ENCODE measurements around the gene RGSL1.

Gene RGSL1

DNA sequence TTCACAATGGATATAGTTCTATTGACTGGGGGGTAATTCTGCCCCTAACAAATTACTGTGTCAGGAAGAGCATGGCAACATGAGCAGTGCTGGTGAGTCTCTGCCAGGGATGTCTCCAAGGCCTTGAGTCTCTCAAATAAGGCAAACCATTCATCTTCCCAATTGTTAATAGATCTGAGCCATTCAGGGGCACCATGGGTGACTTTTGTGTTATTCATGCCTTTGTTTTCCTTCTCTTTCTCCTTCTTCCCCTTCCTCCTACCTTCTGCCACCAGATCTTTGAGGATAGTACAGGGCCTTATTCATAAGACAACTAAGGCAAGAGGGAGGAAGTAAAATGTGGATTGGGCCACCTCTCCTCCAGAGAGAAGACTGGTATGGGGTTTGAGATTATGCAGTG, at the start of gene RGSL1:
RGSL1 (plus strand) TSS at position 60 of the 400 bp plus-strand sequence; CDS start at position 80, 20 bp downstream.
- DNase-seq: no peak

GRCh38 chr1:182400567-182400966, 49.4 kb upstream of the RGSL1 start, which contains the start of gene TEDDM1:
Gene TEDDM1, minus strand, starts transcription at chr1:182400667. Its CDS starts 182 bp downstream, at chr1:182400485.
- DNase-seq: no peak

- no peak for DNase-seq
These were observed 45.2 kb upstream of the RGSL1 start for GRCh38 chr1:182404781-182405180.

- no peak for DNase-seq
These were observed 44.4 kb upstream of the RGSL1 start for GRCh38 chr1:182405578-182405977.

GRCh38 chr1:182406012-182406411, 43.9 kb upstream of the RGSL1 start:
- DNase-seq: no peak

DNA sequence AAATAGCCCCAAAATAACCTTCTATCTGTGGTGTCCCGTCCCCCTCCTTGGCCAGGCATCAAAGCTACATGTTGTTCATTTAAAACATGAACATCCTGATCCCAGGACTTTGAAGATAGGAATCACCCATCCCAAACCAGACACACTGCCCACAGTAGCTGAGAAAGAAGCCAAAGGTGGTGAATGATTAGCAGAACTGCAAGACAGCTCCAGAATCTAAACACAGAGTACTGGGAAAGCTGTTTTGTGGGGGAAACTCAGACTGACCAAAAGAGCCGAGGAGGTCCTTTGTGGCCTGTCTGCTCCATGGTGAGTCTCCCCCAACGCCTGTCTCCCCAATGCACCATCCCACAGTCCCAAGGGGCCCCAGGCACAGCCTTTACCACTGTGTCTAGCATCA, 42.2 kb upstream of the RGSL1 start:
- no peak for DNase-seq

DNA sequence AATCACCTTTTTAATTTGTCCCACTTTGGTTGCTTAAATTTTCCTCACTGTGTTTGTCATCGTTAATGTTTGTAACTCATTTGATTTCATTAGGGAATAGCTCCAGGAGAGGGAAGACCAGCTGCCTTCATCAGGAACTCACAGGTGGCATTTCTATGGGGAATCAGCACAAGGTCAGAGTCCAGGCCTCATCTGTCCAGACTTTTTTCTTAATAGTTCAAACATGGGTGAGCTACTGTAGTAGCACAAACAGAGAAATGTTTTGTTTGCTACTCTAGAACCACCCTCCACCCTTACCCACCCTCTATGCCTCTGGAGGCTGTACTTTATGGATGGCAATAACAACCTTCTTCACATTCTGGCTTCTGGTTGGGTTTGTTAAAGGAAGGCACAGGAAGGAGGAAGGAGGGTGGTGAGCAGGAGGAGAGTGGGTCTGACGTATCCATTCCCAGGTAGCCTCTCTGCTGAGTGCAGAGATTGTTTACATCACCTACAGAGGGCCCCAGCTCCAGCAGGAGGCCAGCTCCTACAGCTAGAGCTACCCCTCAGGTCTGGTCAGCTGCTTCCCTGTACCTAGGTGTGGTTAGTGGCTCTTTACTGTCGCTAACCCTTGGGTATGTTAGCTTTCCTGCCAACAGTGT, 41.4 kb upstream of the RGSL1 start:
- no peak for DNase-seq

GRCh38 chr1:182410138-182410537, 39.8 kb upstream of the RGSL1 start:
- no peak for DNase-seq

DNA sequence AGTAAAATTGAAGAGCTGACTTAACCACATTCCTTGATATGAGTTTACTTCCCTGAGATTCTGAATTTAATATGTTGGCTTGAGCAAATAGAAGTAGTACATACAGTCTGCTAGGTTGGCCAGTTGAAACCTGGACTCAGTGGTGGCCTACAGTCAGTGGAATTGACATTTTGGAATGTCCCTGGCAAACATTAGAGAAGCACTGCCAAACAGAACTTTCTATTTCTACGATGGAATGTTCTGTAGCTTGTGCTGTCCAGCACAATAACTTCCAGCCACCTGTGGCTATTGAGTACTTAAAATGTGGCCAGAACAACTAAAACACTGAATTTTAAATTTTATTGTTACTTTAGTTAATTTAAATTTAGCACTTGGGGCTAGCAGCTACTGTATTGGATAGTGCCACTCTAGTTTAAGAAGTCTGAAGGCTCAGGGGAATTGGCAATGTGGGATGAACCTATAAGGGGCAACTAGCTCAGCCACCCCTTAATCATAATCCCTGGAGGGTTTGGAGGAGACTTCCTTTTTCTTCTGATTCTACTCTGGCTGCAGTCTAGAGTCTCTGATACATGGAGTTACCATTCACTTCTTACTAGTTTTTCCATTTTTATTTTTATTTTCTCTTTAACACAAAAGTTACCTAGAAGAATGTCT, 39.2 kb upstream of the RGSL1 start:
- DNase-seq: no peak

GRCh38 chr1:182413486-182413885, 36.5 kb upstream of the RGSL1 start:
- DNase-seq: no peak

DNA sequence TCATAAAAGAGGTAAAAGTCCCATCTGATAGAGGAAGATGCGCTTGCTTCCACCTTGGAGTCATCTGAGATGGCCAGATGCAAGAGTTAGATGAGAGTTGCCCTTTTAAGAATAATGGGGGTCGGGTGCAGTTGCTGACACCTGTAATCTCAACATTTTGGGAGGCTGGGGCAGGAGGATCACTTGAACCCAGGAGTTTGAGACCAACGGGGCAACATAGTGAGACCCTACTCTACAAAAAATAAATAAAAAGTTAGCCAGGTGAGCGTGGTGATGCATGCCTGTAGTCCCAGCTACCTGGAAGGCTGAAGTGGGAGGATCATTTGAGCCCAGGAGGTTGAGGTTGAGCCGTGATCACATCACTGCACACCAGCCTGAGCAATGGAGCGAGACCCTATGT, 36.0 kb upstream of the RGSL1 start:
- no peak for DNase-seq

DNA sequence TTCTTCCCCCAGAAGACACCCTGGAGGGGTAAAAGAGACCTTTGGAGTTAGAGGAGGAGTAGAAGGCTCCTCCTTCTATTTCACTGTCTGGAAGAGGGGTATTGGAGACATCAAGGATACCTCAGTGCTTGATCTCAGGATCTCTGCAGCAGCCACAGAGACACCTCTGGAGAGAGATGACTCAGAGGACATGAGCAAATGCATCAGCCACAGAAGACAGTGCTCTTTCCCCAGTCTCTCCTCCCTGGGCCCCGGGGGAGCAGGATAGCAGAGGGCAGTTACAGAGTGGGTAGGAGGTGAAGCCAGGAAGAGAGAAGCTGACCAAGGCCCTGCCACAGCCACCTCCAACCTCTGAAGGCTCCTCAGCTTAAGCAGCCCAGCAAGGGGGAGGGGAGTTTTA, 34.2 kb upstream of the RGSL1 start:
- peak; percentile 34 for DNase-seq

GRCh38 chr1:182426442-182427430, 23.2 kb upstream of the RGSL1 start:
- DNase-seq: no peak

GRCh38 chr1:182428043-182428442, 21.9 kb upstream of the RGSL1 start:
- peak; percentile 18 for DNase-seq

- peak; percentile 66 for DNase-seq
These were observed 19.5 kb upstream of the RGSL1 start for GRCh38 chr1:182430263-182431068.

- no peak for DNase-seq
These were observed 18.7 kb upstream of the RGSL1 start for GRCh38 chr1:182431278-182431677.

- DNase-seq: no peak
These were observed 16.4 kb upstream of the RGSL1 start for GRCh38 chr1:182433580-182433979.

GRCh38 chr1:182438326-182438725, 11.6 kb upstream of the RGSL1 start:
- no peak for DNase-seq

- DNase-seq: no peak
These were observed 8.2 kb upstream of the RGSL1 start for GRCh38 chr1:182441719-182442118.

DNA sequence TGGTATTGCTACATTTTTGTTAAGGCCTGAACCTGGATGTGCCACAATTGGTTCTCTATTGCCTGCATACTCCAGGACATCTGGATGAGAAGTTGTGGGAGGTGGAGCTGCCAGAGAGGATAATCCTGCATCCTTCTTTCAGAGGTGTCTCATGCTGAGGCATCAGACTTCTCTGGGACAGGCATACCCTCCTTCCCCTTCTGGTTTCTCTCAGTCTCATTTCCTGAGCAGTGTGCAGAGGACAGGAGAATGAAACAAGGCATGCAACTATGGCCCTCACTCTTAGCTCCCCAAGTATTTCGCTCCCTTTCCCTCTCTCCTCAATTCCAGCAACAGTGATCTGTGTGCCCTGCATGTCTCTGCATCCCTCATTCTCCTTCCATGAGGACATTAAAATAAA, 7.6 kb upstream of the RGSL1 start:
- DNase-seq: no peak

DNA sequence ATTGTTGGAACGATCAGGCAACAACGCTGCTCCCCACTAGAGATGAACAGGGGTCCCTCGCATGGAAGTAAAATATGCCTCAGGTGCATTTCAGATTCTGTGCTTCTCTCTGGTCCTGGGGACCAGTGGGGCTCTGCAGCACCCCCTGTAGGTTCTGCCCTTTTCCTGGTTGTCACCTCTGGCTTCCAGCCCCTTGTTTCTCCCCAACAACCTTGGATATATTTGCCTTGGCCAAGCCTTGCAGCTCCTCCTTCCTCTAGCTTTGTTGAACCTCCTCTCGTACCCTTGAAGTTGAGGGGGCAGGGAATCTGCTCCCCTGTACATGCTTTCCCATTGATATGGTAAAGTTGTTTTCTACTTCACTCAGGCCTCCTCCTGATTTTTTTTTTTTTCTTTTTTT, 5.4 kb upstream of the RGSL1 start:
- DNase-seq: no peak

- DNase-seq: peak; percentile 45
These were observed 3.8 kb upstream of the RGSL1 start for GRCh38 chr1:182446033-182446669.
